Thoracic aorta (tissue), 2 donors: ENCODE measurements around the gene TIMP4. TPM values are rescaled to one million over a fixed set of nuclear protein-coding genes. Genes with fewer than 3 reads are reported as not detected.

Source experiments
- ATAC-seq: fragments of 150-250 bp; one replicate; pipeline ENCODE4 v1.8.0; 2017; ENCODE audit warnings: low read depth; ENCODE audit not compliant: insufficient number of reproducible peaks, low FRiP score
- DNase-seq: peaks from one replicate; pipeline ENCODE4 v3.0.0-alpha.2; 2020; ENCODE audit warnings: low spot score
- H3K27ac ChIP-seq, 2 donors: fragments of 200-600 bp; sonication (generic); 1 replicate in 1 of 2; 2 replicates in 1 of 2; pipeline ENCODE4 v1.5.1; 2016; ENCODE audit warnings: mild to moderate bottlenecking in 2 of 2, moderate library complexity in 2 of 2
- H3K27me3 ChIP-seq: fragments of 200-600 bp; sonication (generic); replicated peaks from 2 replicates; pipeline ENCODE4 v1.6.0; 2016; ENCODE audit warnings: mild to moderate bottlenecking; ENCODE audit not compliant: insufficient read depth
- H3K36me3 ChIP-seq: fragments of 200-600 bp; sonication (generic); one replicate; pipeline ENCODE4 v1.5.1; 2016
- H3K4me1 ChIP-seq, 2 donors: fragments of 200-600 bp; sonication (generic); 1 replicate in 1 of 2; 2 replicates in 1 of 2; pipeline versions ENCODE4 v1.5.1 to v1.6.0; 2016; ENCODE audit warnings: low read depth in 2 of 2, mild to moderate bottlenecking in 1 of 2; ENCODE audit not compliant: control insufficient read depth in 1 of 2
- H3K4me3 ChIP-seq: fragments of 200-600 bp; sonication (generic); 2 replicates; pipeline ENCODE4 v1.5.1; 2016; ENCODE audit warnings: mild to moderate bottlenecking
- H3K9me3 ChIP-seq: fragments of 200-600 bp; sonication (generic); 2 replicates; pipeline ENCODE4 v1.5.1; 2016
- total RNA-seq, 2 donors: library from RNA; depleted of rRNA; stranded (reverse); fragments of >200 nt; gene quantifications; one replicate each; pipeline versions ENCODE4 v1.1.0 to v1.2.3, GENCODE V29; 2016
- TF ChIP-seq, protein P1 (sequence below): fragments of 200-600 bp; sonication (generic); IDR thresholded peaks from one replicate; pipeline ENCODE4 v1.5.1; 2019; ENCODE audit warnings: antibody characterized with exemption

TIMP4 gene
- total RNA-seq, 2 donors from 2014 or later = 56.7 to 73.9 TPM

DNA sequence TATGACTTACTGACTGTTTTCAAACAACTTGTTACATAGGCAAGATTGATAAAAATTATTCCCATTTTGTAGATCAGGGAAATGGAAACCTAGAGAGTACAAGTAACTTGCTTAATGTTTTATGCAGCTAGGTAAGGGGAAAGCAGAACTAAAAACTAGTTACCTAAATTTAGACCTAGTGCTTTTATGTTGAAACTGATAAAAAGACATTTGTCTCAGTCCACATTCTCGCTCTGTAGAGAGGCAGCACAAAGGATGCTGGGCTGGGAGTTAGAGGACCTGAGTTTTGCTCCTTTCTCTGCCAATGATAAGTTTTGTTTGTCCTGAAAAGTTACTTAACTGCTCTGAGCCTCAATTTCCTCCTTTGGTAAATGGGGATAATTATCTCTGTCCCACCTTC is 17.4 kb downstream of the TIMP4 start:
- Histone ChIP-seq H3K9me3 (no peaks in the 10 kb centered on the region), H3K4me1 (peaks cover 24 to 62% of the 10 kb centered on the region in 2 donors), H3K27ac (no peak overlapping the region), H3K4me3 (no peak overlapping the region), H3K36me3 (no peaks in the 10 kb centered on the region), H3K27me3 (no peaks in the 10 kb centered on the region)
- DNase-seq (no peak), ATAC-seq (no peak)
- TF ChIP-seq, protein P1, sequence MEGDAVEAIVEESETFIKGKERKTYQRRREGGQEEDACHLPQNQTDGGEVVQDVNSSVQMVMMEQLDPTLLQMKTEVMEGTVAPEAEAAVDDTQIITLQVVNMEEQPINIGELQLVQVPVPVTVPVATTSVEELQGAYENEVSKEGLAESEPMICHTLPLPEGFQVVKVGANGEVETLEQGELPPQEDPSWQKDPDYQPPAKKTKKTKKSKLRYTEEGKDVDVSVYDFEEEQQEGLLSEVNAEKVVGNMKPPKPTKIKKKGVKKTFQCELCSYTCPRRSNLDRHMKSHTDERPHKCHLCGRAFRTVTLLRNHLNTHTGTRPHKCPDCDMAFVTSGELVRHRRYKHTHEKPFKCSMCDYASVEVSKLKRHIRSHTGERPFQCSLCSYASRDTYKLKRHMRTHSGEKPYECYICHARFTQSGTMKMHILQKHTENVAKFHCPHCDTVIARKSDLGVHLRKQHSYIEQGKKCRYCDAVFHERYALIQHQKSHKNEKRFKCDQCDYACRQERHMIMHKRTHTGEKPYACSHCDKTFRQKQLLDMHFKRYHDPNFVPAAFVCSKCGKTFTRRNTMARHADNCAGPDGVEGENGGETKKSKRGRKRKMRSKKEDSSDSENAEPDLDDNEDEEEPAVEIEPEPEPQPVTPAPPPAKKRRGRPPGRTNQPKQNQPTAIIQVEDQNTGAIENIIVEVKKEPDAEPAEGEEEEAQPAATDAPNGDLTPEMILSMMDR = no peak

DNA sequence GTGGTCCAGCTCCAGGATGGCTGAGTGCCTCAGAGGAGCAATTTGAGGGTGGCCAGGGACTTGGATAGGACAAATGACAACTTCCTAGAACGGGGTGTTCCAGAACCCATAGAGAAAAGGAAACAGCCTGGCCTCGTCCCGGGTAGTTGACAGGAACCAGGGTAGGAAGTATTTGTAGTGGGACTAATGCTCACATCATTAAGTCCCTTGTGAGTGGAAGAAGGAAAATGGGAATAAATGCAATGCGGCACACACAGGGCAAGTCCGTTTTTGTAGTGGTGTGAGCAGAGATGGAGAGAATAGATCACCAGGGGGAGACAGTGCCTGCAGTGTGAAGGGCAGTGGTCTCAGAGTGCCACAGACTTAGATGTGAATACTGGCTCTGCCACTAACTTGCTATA is 19.6 kb downstream of the TIMP4 start:
- DNase-seq = no peak
- Histone ChIP-seq H3K27me3 (no peaks in the 10 kb centered on the region), H3K4me3 (no peak overlapping the region), H3K4me1 (peaks cover 14 to 41% of the 10 kb centered on the region in 2 donors), H3K36me3 (no peaks in the 10 kb centered on the region), H3K9me3 (no peaks in the 10 kb centered on the region), H3K27ac (no peak overlapping the region)
- TF ChIP-seq, protein P1 = peak; percentile 57
- peak; percentile 16 for ATAC-seq

DNA sequence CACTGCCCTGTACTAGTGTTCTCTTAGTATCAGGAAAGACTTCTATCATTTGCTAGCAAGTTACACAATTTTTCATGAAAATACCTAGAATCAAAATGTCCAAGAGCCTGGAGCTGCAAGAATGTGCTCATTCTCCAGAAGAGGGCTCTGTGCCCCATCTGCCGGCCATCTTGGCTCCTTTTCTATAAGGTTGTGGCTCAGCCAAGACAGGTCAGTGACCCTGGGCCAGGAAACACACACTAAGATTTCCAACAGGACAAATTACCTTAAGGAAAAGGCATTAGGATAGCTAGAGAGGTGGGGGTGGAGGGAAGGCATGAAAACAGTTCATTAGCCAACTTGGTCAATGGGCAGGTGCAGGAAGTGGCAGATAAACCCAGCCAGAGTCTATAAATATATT is 20.7 kb downstream of the TIMP4 start:
- Histone ChIP-seq H3K27me3 (no peaks in the 10 kb centered on the region), H3K9me3 (no peaks in the 10 kb centered on the region), H3K27ac (peak overlapping the region in 1 of 2 donors; percentile 12), H3K4me3 (no peak overlapping the region), H3K4me1 (peaks cover 7 to 32% of the 10 kb centered on the region in 2 donors), H3K36me3 (no peaks in the 10 kb centered on the region)
- TF ChIP-seq, protein P1 = peak; percentile 13
- no peak for ATAC-seq
- DNase-seq = no peak

DNA sequence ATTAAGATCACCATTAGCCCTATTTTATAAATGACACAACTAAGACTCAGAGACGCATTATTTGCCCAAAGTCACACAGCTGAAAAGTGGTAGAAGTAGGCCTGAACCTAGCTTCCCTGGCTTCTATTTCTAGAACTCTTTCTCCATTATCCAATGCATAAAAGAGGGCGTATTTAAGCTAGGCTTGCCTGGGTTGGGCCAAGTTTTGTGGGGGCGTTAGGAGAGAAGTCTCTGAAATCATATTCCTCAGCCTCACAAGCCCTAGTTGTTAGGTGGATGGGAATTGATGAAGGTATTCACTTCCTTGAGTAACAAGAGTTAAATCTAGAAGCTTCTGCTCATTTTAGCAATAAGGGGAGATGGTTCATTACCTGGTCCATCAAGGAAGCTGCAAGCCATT is 22.3 kb downstream of the TIMP4 start:
- peaks cover 4 to 17% of the 10 kb centered on the region in 2 donors for H3K4me1 ChIP-seq
- H3K27ac ChIP-seq = no peak overlapping the region
- H3K9me3 ChIP-seq = no peaks in the 10 kb centered on the region
- no peak for DNase-seq
- no peaks in the 10 kb centered on the region for H3K36me3 ChIP-seq
- no peak overlapping the region for H3K4me3 ChIP-seq
- ATAC-seq = no peak
- H3K27me3 ChIP-seq = no peaks in the 10 kb centered on the region
- TF ChIP-seq, protein P1 = no peak

DNA sequence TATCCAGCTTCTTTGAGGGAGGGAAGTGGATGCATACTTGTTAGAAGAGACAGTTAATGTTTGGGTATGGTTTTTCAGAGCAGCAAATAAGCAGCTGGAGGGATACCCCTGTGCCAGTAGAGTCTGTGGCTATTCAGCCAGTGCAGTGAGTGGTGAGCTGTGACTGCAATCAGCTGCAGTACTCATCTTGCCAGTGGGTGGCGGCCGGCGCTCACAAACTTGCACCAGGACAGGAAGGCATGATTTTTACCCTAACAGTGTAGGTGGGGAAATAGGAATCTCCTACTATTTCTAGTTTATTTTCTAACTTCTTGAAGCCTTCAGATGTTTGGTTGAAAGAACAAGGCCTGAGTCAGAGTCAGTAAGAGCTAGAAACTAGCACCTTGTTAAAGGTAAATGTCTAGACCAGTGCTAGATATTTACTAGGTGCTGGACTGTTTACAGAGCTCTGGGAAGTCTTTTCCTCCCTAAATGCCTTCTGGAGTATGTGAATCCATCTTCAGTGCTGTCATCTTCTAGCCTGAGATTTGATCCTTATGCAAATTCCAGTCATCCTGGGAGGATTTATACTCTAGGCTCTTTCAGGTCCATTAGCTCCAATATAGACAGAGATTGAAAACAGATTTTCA is 23.6 kb downstream of the TIMP4 start:
- H3K36me3 ChIP-seq = no peaks in the 10 kb centered on the region
- ATAC-seq (peak; percentile 50), DNase-seq (no peak)
- no peaks in the 10 kb centered on the region for H3K27me3 ChIP-seq
- no peak overlapping the region for H3K4me3 ChIP-seq
- H3K4me1 ChIP-seq = peaks cover 4 to 17% of the 10 kb centered on the region in 2 donors
- H3K9me3 ChIP-seq = no peaks in the 10 kb centered on the region
- TF ChIP-seq, protein P1 = peak; percentile 88
- H3K27ac ChIP-seq = no peak overlapping the region
